ENCODE measurements around the gene ABHD3.
A peak's percentile ranks its signal among the peaks of the same experiment; 100 is the strongest.
"Not testable (repeated sequence)": the region's sequence is repeated elsewhere in the genome, so short reads cannot be mapped to it uniquely, and the experiment has no call there.

ABHD3 gene

DNA sequence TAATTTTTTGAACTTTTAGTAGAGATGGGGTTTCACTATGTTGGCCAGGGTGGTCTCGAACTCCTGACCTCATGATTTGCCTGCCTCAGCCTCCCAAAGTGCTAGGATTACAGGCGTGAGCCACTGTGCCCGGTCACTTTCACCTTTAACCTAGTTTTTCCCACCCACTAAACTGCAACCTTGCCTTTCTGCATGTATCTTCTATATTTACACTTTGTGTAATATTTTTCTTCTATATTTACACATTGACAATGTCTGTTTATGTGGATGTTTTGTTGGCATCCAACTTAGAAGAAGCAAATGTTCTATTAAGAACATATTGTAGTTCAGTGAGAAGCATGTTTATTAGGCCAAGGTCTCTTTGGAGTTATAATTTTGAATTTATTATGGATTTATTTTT lies 65.8 kb downstream of the ABHD3 start:
- Mint-ChIP-seq H3K27me3 (no peaks in the 10 kb centered on the region), H3K4me1 (ENCODE audit: low read depth) (peaks cover 3% of the 10 kb centered on the region), H3K4me3 (no peak overlapping the region), H3K9me3 (ENCODE audit: low read depth) (no peaks in the 10 kb centered on the region), H3K27ac (no peak overlapping the region), H3K36me3 (no peaks in the 10 kb centered on the region)

GRCh38 chr18:21636769-21637168 lies 67.8 kb downstream of the ABHD3 start:
- Mint-ChIP-seq H3K4me3 (no peak overlapping the region), H3K4me1 (ENCODE audit: low read depth) (peaks cover 3% of the 10 kb centered on the region), H3K27ac (no peak overlapping the region), H3K27me3 (no peaks in the 10 kb centered on the region), H3K36me3 (no peaks in the 10 kb centered on the region), H3K9me3 (ENCODE audit: low read depth) (no peaks in the 10 kb centered on the region)

GRCh38 chr18:21634588-21635199 lies 69.9 kb downstream of the ABHD3 start:
- no peak overlapping the region for H3K27ac Mint-ChIP-seq
- no peak overlapping the region for H3K4me3 Mint-ChIP-seq
- no peaks in the 10 kb centered on the region for H3K9me3 Mint-ChIP-seq (ENCODE audit: low read depth)
- H3K4me1 Mint-ChIP-seq (ENCODE audit: low read depth) = peaks cover 3% of the 10 kb centered on the region
- H3K27me3 Mint-ChIP-seq = no peaks in the 10 kb centered on the region
- no peaks in the 10 kb centered on the region for H3K36me3 Mint-ChIP-seq

DNA sequence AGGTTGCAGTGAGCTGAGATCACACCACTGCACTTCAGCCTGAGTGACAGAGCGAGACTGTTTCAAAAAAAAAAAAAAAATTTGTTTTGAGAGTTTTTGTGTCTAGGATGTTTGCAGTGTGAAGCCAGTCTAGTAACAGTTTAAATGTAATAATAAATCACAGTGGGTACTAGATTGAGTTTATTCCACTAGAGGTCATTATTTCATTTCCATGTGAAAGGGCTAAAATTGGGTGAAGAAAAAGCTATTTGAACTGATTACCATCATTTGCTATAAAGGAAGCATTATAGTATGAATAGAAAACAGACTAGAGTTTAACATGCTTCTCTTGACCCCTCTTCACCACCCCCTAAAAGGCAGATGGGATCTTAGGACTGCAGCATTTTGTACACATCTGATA lies 72.2 kb downstream of the ABHD3 start:
- no peaks in the 10 kb centered on the region for H3K9me3 Mint-ChIP-seq (ENCODE audit: low read depth)
- no peak overlapping the region for H3K27ac Mint-ChIP-seq
- peaks cover 18% of the 10 kb centered on the region for H3K4me1 Mint-ChIP-seq (ENCODE audit: low read depth)
- no peak overlapping the region for H3K4me3 Mint-ChIP-seq
- no peaks in the 10 kb centered on the region for H3K27me3 Mint-ChIP-seq
- peaks cover 4% of the 10 kb centered on the region for H3K36me3 Mint-ChIP-seq

DNA sequence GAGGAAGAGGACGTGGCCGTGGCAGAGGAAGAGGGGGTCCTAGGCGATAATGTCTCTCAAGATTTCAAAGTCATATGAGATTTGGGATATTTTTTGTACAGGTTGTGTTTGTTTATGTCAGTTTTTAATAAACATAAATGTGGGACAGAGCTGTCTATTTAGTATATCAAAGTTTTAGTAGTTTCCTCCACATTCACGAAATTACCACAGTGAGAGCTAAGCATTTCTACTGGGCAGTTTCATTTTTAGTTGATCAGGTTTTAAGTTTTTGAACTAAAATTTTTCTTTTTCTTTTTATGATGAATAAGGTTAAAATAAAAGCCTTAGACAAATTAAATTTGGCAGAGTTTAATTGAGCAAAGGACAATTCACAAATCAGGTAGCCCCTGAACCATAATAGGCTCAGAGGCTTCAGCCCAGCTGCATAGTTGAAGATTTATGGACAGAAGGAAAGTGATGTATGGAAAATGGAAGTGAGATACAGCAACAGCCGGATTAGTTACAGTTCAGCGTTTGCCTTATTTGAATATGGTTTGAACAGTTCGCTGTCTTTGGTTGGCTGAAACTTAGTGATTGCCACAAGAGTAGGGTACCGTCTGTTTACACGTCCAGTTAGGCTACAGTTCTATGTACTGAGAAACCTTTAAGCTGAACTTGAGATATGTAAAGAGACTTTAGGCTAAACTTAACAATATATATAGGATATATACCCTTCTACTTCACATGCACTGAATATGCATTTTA lies 75.3 kb downstream of the ABHD3 start:
- Mint-ChIP-seq H3K9me3 (ENCODE audit: low read depth) (no peaks in the 10 kb centered on the region), H3K27me3 (no peaks in the 10 kb centered on the region), H3K27ac (peak overlapping the region; percentile 16), H3K4me3 (peak overlapping the region; percentile 2), H3K36me3 (peaks cover 4% of the 10 kb centered on the region), H3K4me1 (ENCODE audit: low read depth) (peaks cover 22% of the 10 kb centered on the region)

DNA sequence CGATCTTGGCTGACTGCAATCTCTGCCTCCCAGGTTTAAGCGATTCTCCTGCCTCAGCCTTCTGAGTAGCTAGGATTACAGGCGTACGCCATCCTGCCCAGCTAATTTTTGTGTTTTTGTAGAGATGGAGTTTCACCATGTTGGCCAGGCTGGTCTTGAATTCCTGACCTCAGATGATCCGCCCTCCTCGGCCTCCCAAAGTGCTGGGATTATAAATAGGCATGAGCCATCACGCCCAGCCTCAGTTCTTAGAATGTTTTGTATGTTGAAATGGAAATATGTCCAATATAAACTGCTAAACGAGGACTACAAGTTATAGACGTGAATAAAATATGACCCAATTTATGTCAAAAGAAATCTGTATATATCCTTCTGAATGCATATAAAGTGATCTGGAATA lies 82.9 kb downstream of the ABHD3 start:
- not testable (repeated sequence) for H3K27ac Mint-ChIP-seq; H3K9me3 Mint-ChIP-seq (ENCODE audit: low read depth); H3K4me3 Mint-ChIP-seq; H3K27me3 Mint-ChIP-seq; H3K36me3 Mint-ChIP-seq
- peaks cover 34% of the 10 kb centered on the region for H3K4me1 Mint-ChIP-seq (ENCODE audit: low read depth)

DNA sequence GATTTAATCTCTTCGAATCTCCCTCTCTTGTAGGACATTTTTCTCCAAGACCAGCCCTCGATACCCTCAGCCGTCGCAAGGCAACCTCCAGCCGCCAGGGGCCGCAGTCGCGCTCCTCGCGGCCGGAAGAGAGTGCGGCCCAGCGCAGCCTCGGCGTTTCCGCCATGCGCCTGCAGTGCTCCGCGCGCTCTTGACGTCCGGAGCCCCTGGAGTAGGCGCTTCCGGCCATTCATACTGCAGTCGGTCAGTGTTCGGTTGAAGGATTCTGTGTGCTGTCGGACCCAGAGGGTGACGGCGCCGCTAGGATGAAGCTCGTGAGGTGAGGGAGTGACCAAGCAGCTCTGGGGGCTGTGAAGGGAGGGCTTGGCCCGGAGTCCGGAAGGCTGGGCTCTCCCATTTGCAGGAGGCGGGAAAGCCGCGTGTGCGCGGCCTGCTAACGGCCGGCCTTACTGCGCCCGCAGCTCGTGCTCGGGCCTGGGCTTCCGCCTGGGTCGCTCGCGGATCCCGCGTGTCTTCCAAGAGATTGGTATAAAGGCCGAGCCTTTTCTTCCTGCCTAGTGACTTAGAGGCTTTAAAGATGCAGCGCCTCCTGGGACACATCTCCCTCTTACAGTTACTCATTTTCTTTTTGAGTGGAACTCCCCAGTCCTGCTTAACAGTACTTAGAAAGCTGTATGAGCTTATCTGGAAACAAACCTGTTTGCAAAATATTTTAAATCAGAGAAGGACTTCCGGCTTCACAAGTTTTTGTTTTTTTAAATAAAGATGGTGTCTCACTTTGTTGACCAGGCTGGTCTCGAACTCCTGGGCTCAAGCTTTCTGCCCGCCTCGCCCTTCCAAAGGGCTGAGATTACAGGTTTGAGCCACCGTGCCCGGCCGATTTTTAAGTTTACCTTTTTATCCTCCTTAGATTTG lies 92.2 kb downstream of the ABHD3 start, which contains the start of gene SNRPD1:
TSS of gene SNRPD1 (plus strand) at position 190 of the 915 bp plus-strand sequence. CDS start at position 306, 116 bp downstream.
- H3K27me3 Mint-ChIP-seq = no peaks in the 10 kb centered on the region
- H3K4me3 Mint-ChIP-seq = peak within 1 kb of the TSS; percentile 99
- no peaks in the 10 kb centered on the region for H3K9me3 Mint-ChIP-seq (ENCODE audit: low read depth)
- H3K27ac Mint-ChIP-seq = peak within 1 kb of the TSS; percentile 100
- peaks cover 30% of the 10 kb centered on the region for H3K4me1 Mint-ChIP-seq (ENCODE audit: low read depth)
- H3K36me3 Mint-ChIP-seq = peaks cover 8% of the 10 kb centered on the region

- H3K36me3 Mint-ChIP-seq; H3K9me3 Mint-ChIP-seq (ENCODE audit: low read depth); H3K27me3 Mint-ChIP-seq: not testable (repeated sequence)
- peaks cover 23% of the 10 kb centered on the region for H3K4me1 Mint-ChIP-seq (ENCODE audit: low read depth)
- peak overlapping the region; percentile 99 for H3K4me3 Mint-ChIP-seq
- H3K27ac Mint-ChIP-seq = peak overlapping the region; percentile 100
Observed at GRCh38 chr18:21611401-21612124, 93.0 kb downstream of the ABHD3 start.

GRCh38 chr18:21605213-21605612 lies 99.4 kb downstream of the ABHD3 start:
- Mint-ChIP-seq H3K27ac (no peak overlapping the region), H3K4me1 (ENCODE audit: low read depth) (peaks cover 10% of the 10 kb centered on the region), H3K9me3 (ENCODE audit: low read depth) (no peaks in the 10 kb centered on the region), H3K4me3 (no peak overlapping the region), H3K36me3 (no peaks in the 10 kb centered on the region), H3K27me3 (no peaks in the 10 kb centered on the region)

- H3K27ac Mint-ChIP-seq = no peak overlapping the region
- no peaks in the 10 kb centered on the region for H3K36me3 Mint-ChIP-seq
- no peaks in the 10 kb centered on the region for H3K9me3 Mint-ChIP-seq (ENCODE audit: low read depth)
- H3K4me1 Mint-ChIP-seq (ENCODE audit: low read depth) = peaks cover 10% of the 10 kb centered on the region
- no peak overlapping the region for H3K4me3 Mint-ChIP-seq
- no peaks in the 10 kb centered on the region for H3K27me3 Mint-ChIP-seq
Observed at GRCh38 chr18:21604671-21605070, 99.9 kb downstream of the ABHD3 start.

DNA sequence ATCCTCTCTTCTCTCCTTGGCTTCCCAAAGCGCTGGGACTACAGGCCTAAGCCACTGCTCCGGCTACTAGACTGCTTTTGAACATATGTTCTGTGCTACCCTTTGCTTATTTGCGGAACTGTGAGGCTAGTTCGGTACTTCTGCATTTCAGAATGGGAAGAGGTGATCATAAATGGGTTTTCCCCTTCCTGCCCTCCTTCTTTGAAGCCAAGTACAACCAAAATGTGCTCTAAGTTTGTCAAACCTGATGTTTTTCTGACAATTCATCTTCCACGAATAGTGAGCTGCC lies 102.3 kb downstream of the ABHD3 start:
- no peaks in the 10 kb centered on the region for H3K36me3 Mint-ChIP-seq
- H3K27ac Mint-ChIP-seq = peak overlapping the region; percentile 47
- peaks cover 31% of the 10 kb centered on the region for H3K4me1 Mint-ChIP-seq (ENCODE audit: low read depth)
- peak overlapping the region; percentile 62 for H3K4me3 Mint-ChIP-seq
- no peaks in the 10 kb centered on the region for H3K9me3 Mint-ChIP-seq (ENCODE audit: low read depth)
- no peaks in the 10 kb centered on the region for H3K27me3 Mint-ChIP-seq
